GM12878 (cell line): ENCODE data around the gene SLC9A3. TPM values are rescaled to one million over a fixed set of nuclear protein-coding genes. Genes with fewer than 3 reads are reported as not detected.
A peak's percentile ranks its signal among the peaks of the same experiment; 100 is the strongest.

Source experiments
- BACH1 ChIP-seq: fragments of 450-650 bp; IDR thresholded peaks from 2 replicates; pipeline ENCODE4 v1.6.1; 2017; ENCODE audit warnings: mild to moderate bottlenecking, borderline replicate concordance
- BRCA1 ChIP-seq: IDR thresholded peaks from 2 replicates; pipeline ENCODE4 v1.6.1; 2011; ENCODE audit warnings: low read depth, low read length, improper control_type of control experiment
- E2F4 ChIP-seq: IDR thresholded peaks from 2 replicates; pipeline ENCODE4 v1.6.1; 2012; ENCODE audit warnings: low read depth, low read length, improper control_type of control experiment
- ELK1 ChIP-seq: IDR thresholded peaks from 2 replicates; pipeline ENCODE4 v1.6.1; 2012; ENCODE audit warnings: low read depth, low read length, improper control_type of control experiment
- HDAC2 ChIP-seq: fragments of 200-600 bp; sonication (generic); IDR thresholded peaks from 2 replicates; pipeline ENCODE4 v1.6.1; 2017
- MEF2A ChIP-seq: IDR thresholded peaks from 2 replicates; pipeline ENCODE4 v1.6.1; 2011; ENCODE audit warnings: low read depth, mild to moderate bottlenecking, low read length, moderate library complexity; ENCODE audit not compliant: insufficient read depth
- MLLT1 ChIP-seq: fragments of 450-650 bp; IDR thresholded peaks from 2 replicates; pipeline ENCODE4 v1.6.1; 2016; ENCODE audit warnings: mild to moderate bottlenecking
- PML ChIP-seq: IDR thresholded peaks from 2 replicates; pipeline ENCODE4 v1.6.1; 2012; ENCODE audit warnings: low read length, inconsistent platforms
- POLR2AphosphoS2 ChIP-seq: IDR thresholded peaks from 2 replicates; pipeline ENCODE4 v1.6.1; 2011; ENCODE audit warnings: low read depth, mild to moderate bottlenecking, low read length, improper control_type of control experiment, moderate library complexity
- POU2F2 ChIP-seq: IDR thresholded peaks from 3 replicates; pipeline ENCODE4 v1.6.1; 2011; ENCODE audit warnings: low read depth, mild to moderate bottlenecking, low read length, borderline replicate concordance
- SIN3A ChIP-seq: IDR thresholded peaks from 2 replicates; pipeline ENCODE4 v1.6.1; 2012; ENCODE audit warnings: low read depth, low read length, improper control_type of control experiment
- SMAD5 ChIP-seq: IDR thresholded peaks from 2 replicates; pipeline ENCODE4 v1.6.1; 2016; ENCODE audit warnings: antibody characterized with exemption, low read depth
- SMC3 ChIP-seq: IDR thresholded peaks from 2 replicates; pipeline ENCODE4 v1.6.1; 2011; ENCODE audit warnings: low read length, improper control_type of control experiment, borderline replicate concordance
- SP1 ChIP-seq: IDR thresholded peaks from one replicate; pipeline ENCODE4 v1.6.1; 2011; ENCODE audit warnings: low read depth, low read length
- SPI1 ChIP-seq: IDR thresholded peaks from 2 replicates; pipeline ENCODE4 v1.6.1; 2011; ENCODE audit warnings: low read depth, mild to moderate bottlenecking, low read length, moderate library complexity, borderline replicate concordance; ENCODE audit not compliant: insufficient read depth
- SREBF1 ChIP-seq: IDR thresholded peaks from 2 replicates; pipeline ENCODE4 v1.6.1; 2012; ENCODE audit warnings: mild to moderate bottlenecking, low read length
- TARDBP ChIP-seq: IDR thresholded peaks from 2 replicates; pipeline ENCODE4 v1.6.1; 2016; ENCODE audit warnings: borderline replicate concordance
- TCF12 ChIP-seq: IDR thresholded peaks from 2 replicates; pipeline ENCODE4 v1.6.1; 2011; ENCODE audit warnings: low read depth, mild to moderate bottlenecking, low read length
- TCF3 ChIP-seq: IDR thresholded peaks from 2 replicates; pipeline ENCODE4 v1.6.1; 2012; ENCODE audit warnings: low read depth, mild to moderate bottlenecking, low read length, borderline replicate concordance; ENCODE audit not compliant: insufficient read depth
- WRNIP1 ChIP-seq: IDR thresholded peaks from 2 replicates; pipeline ENCODE4 v1.6.1; 2011; ENCODE audit warnings: low read depth, low read length, improper control_type of control experiment, borderline replicate concordance
- ZBTB11 ChIP-seq: fragments of 450-650 bp; formaldehyde crosslinking; IDR thresholded peaks from 2 replicates; pipeline ENCODE4 v1.5.0; 2022; ENCODE audit warnings: mild to moderate bottlenecking, missing genetic modification characterization
- polyA plus RNA-seq, 11 experiments: library from polyadenylated mRNA; depleted of rRNA in 4 of 11; unstranded in 6 of 11; stranded (reverse) in 5 of 11; fragments of >200 nt; fragmentation: Nextera tagmentation in 4 of 11; fragmentation: Illumina TruSeq in 1 of 11; extraction: Ambion mirVana in 4 of 11; extraction: Trizol in 1 of 11; gene quantifications; 1 replicate in 1 of 11; 2 replicates in 10 of 11; pipeline versions ENCODE4 v1.2.1 to v1.2.3, GENCODE V29; 2011 to 2016; ENCODE audit warnings: inconsistent platforms in 2 of 11, missing spikeins in 2 of 11, low read depth in 1 of 11
- total RNA-seq, 4 experiments: library from RNA; depleted of rRNA in 3 of 4; stranded (reverse); fragments of >200 nt in 3 of 4; fragmentation: Illumina TruSeq in 1 of 4; extraction: Trizol in 1 of 4; gene quantifications; 2 replicates each; pipeline versions ENCODE4 v1.2.1 to v1.2.3, GENCODE V29; 2013 to 2021

Gene SLC9A3
- total and polyA plus RNA-seq, 10 of the 15 experiments (the other 5 are each of a cell fraction or from before 2014, with no cell fraction given): 0.04 to 5.2 (median 2.3) TPM; not detected in 1

GRCh38 chr5:442335-443238 lies 81.7 kb downstream of the SLC9A3 start, which contains the start of gene EXOC3 (continued):
- peak; percentile 54; the same call in 1 of the 2 replicates for TF ChIP-seq SMAD5
- TF ChIP-seq BRCA1: no peak
- TF ChIP-seq TCF3: no peak
- no peak for TF ChIP-seq SP1
- TF ChIP-seq TARDBP: 0 out of 2 replicates have a peak, but pooled peaks have one; percentile 21
- 0 out of 2 replicates have a peak, but pooled peaks have one; percentile 17 for TF ChIP-seq MLLT1
- TF ChIP-seq POU2F2: no peak
- peak; percentile 82 for TF ChIP-seq ELK1
- TF ChIP-seq BACH1: peak; percentile 32; the same call in 1 of the 2 replicates
- TF ChIP-seq ZBTB11 (CRISPR knock-in tag): peak; percentile 35; the same call in 1 of the 2 replicates
- TF ChIP-seq SIN3A: no peak
- no peak for TF ChIP-seq SMC3
- TF ChIP-seq POLR2AphosphoS2: 0 out of 2 replicates have a peak, but pooled peaks have one; percentile 62
- no peak for TF ChIP-seq E2F4
- TF ChIP-seq PML: no peak
- no peak for TF ChIP-seq WRNIP1
- no peak for TF ChIP-seq SREBF1
- TF ChIP-seq SPI1: peak; percentile 52; the same call in 1 of the 2 replicates
- TF ChIP-seq TCF12: 0 out of 2 replicates have a peak, but pooled peaks have one; percentile 30
- TF ChIP-seq MEF2A: no peak
- TF ChIP-seq HDAC2: no peak
